Neural cell (in vitro differentiated cells): ENCODE data around the gene FPR1.
A peak's percentile ranks its signal among the peaks of the same experiment; 100 is the strongest.

Source experiments
- CTCF ChIP-seq: fragments of 450-650 bp; IDR thresholded peaks from 2 replicates; pipeline ENCODE4 v1.5.1; 2014; ENCODE audit warnings: antibody characterized with exemption, mild to moderate bottlenecking, moderate library complexity; ENCODE audit not compliant: poor library complexity, severe bottlenecking
- EP300 ChIP-seq: fragments of 450-650 bp; conservative IDR thresholded peaks from 2 replicates; pipeline ENCODE4 v1.6.1; 2014; ENCODE audit warnings: antibody characterized with exemption, mild to moderate bottlenecking, moderate library complexity; ENCODE audit not compliant: poor library complexity, severe bottlenecking
- EZH2 ChIP-seq: fragments of 200-600, 300-800 bp; shearing (Covaris generic), sonication (generic); IDR thresholded peaks from 2 replicates; pipeline ENCODE4 v1.6.1; 2014; ENCODE audit warnings: antibody characterized with exemption, low read length, borderline replicate concordance, mild to moderate bottlenecking; ENCODE audit not compliant: insufficient read depth, poor library complexity, severe bottlenecking
- MXI1 ChIP-seq: fragments of 450-650 bp; conservative IDR thresholded peaks from 2 replicates; pipeline ENCODE4 v1.6.1; 2014; ENCODE audit warnings: antibody characterized with exemption, mild to moderate bottlenecking; ENCODE audit not compliant: poor library complexity, severe bottlenecking
- POLR2AphosphoS5 ChIP-seq: IDR thresholded peaks from 2 replicates; pipeline ENCODE4 v1.6.1; 2012
- RAD21 ChIP-seq: fragments of 450-650 bp; conservative IDR thresholded peaks from 2 replicates; pipeline ENCODE4 v1.6.1; 2014; ENCODE audit warnings: antibody characterized with exemption, mild to moderate bottlenecking, moderate library complexity

- no peak for TF ChIP-seq EZH2
- TF ChIP-seq RAD21 = no peak
- TF ChIP-seq CTCF = peak; percentile 32
- no peak for TF ChIP-seq MXI1
- no peak for TF ChIP-seq POLR2AphosphoS5
- no peak for TF ChIP-seq EP300
Observed at GRCh38 chr19:51712461-51713081, 39.1 kb downstream of the FPR1 start.
